HG02884 (cell line): ENCODE data around the gene ANTXRL.
"Not testable (repeated sequence)": the region's sequence is repeated elsewhere in the genome, so short reads cannot be mapped to it uniquely, and the experiment has no call there.

Experiments
- ATAC-seq: cut with Tn5 transposase; IDR thresholded peaks from one replicate; pipeline ENCODE4 v1.9.1; 2021; ENCODE audit warnings: mild to moderate bottlenecking, moderate library complexity; ENCODE audit not compliant: unreplicated experiment

ANTXRL gene

GRCh38 chr10:46272863-46273415, 13.9 kb upstream of the ANTXRL start:
- ATAC-seq, result no peak

GRCh38 chr10:46273506-46274477, 13.0 kb upstream of the ANTXRL start:
- ATAC-seq, result no peak

GRCh38 chr10:46277840-46278239, 9.0 kb upstream of the ANTXRL start:
- ATAC-seq, result no peak

GRCh38 chr10:46282421-46282831, 4.4 kb upstream of the ANTXRL start:
- not testable (repeated sequence) for ATAC-seq

- no peak for ATAC-seq
Measured at GRCh38 chr10:46282842-46283574, 3.8 kb upstream of the ANTXRL start.

- no peak for ATAC-seq
Measured at GRCh38 chr10:46283580-46284285, 3.1 kb upstream of the ANTXRL start.

- ATAC-seq, result peak; percentile 89
Measured at GRCh38 chr10:46284286-46285229, 2.2 kb upstream of the ANTXRL start.

GRCh38 chr10:46285300-46285699, 1.5 kb upstream of the ANTXRL start:
- no peak for ATAC-seq

- ATAC-seq, result no peak
Measured at GRCh38 chr10:46285966-46286620, 704 bp upstream of the ANTXRL start.

- no peak for ATAC-seq
Measured at GRCh38 chr10:46287846-46288477, 1.2 kb downstream of the ANTXRL start.

GRCh38 chr10:46288601-46289206, 1.9 kb downstream of the ANTXRL start:
- ATAC-seq, result no peak

GRCh38 chr10:46289209-46289810, 2.5 kb downstream of the ANTXRL start:
- no peak for ATAC-seq

GRCh38 chr10:46290101-46290886, 3.5 kb downstream of the ANTXRL start:
- ATAC-seq, result no peak

- no peak for ATAC-seq
Measured at GRCh38 chr10:46291817-46292572, 5.2 kb downstream of the ANTXRL start.

GRCh38 chr10:46292573-46293023, 5.8 kb downstream of the ANTXRL start:
- ATAC-seq, result no peak

- ATAC-seq, result no peak
Measured at GRCh38 chr10:46293228-46293627, 6.4 kb downstream of the ANTXRL start.
